D341Med (cell line): ENCODE data around the gene WDR72.

Experiments
- DNase-seq: peaks from one replicate; pipeline ENCODE4 v3.0.0; 2012; ENCODE audit warnings: low spot score

The WDR72 gene

DNA sequence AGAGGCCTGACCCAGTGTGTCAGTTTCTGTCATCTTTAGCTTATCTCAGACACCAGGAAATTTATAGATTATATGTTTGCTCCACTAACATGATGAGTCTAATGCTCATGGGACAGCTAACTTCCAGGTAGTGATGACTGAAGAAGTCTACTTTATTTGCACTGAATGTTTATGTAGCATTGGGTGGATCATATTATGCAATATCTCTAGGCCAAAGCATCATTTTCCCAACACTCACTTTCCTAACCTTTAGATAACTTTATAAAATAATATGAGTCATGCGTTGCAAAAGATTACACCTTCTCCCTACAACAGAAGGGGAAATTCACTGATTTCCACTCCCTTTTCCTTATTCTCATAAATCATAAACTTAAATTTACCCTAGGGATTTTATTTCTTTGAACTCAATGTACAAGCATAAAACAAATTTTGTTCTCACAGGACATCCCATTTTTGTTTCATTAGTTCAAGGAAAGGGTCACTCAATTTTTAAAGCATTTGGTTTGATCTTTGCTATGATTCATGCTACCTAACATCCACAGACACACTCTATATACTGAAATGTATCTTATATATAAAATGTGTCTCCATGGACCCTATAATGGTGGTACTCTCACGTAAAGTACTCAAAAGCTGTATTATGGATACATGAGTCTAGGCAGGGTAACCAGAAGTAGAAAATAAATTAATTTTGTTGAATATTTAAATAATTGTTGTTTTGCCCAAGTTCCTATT lies 225.2 kb downstream of the WDR72 start:
- no peak for DNase-seq

DNA sequence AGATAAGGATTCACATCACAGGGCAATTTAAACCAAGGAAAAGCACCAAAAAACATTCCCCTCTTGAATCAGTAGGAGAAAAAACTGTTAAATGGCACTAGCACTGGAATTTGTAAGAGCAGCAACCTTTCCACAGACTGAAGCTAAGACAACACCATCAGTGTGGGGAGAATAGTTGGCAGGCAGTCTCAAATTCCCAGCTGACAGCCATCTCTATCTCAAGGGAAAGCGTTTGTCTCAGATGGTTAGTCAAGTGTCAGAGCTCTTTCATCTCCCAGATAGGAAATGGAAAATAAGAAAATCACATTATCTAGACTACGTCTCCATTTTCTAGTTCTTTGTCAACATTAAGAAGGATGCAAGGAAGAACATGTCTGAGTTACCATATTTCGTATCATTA lies 228.7 kb downstream of the WDR72 start:
- DNase-seq, result no peak

DNA sequence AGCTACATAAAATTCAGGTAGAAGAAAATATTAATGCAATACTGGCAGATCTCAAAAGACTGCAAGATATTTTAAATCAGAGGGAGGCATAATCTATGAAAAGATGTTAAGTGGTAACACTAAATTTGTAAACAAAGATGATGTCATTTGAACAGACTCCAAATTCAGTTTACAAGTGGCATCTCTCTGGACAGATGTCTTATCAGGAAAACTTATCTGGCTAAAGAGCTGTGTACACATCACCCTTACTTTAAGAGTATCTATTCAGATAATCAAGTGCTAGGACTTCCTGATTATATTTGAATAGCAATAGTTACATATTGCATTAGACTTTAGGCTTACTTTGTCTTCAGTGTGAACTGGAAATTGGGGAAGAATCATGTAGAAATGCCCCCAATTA lies 231.5 kb downstream of the WDR72 start:
- no peak for DNase-seq

- no peak for DNase-seq
Observed at GRCh38 chr15:53525894-53526293, 233.6 kb downstream of the WDR72 start.

GRCh38 chr15:53522991-53523390 lies 236.5 kb downstream of the WDR72 start:
- no peak for DNase-seq

DNA sequence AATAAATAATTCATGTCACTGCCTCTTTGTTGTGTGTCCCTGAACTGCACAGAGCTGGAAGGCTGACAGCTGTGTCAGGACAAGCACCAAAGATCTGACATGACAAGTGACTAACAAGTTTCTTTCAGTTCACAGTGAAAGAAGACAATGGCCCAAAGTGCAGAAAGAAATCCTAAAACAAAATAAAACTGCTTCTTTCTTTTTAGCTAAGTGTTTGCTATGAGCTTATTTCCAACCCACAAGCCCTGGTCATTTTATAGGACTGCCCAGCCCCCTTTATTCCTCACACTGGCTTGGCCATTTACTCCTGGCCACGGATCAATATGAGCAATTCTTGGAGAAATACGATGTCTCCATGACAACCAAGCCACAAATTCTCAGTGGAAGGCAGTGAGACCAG lies 238.5 kb downstream of the WDR72 start:
- DNase-seq, result no peak

- no peak for DNase-seq
Observed at GRCh38 chr15:53513431-53513830, 246.0 kb downstream of the WDR72 start.

GRCh38 chr15:53512029-53512428 lies 247.4 kb downstream of the WDR72 start:
- no peak for DNase-seq

DNA sequence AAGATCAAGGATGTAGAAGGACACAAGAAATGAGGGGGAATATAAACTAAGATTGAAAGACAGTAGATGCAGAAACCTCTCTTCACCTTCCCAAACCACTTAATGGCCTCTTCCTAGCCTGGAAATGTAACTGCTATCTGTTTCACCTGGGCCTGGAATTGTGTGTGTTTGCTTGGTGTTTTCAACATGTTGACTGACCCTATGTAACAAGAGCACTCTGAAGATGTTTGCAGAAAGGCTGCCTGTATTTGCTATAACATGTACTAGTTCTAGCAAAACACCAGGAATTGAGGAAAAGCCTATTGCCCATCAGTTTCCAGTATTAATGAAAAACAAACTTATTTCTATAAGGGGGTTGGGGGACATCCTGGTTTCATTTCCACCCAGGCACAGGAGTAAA lies 248.3 kb downstream of the WDR72 start:
- DNase-seq, result no peak

DNA sequence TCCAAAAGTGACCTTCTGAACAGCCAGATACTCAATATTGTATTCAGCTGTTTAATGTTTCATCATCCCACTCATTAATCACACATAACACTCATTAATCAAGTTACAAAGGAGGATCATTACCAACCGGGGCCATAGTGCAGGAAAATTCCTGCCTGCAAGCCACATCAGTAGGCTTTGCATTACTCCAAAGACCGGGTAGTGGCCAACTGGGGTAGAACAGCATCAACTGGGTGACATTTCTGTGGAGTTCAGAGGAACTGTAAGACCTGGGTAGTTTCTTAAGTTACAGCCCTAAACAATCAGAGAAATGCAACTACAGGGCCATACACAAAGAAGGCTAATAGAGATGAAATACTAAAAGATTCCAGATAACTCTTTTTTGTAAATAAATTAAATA lies 253.1 kb downstream of the WDR72 start:
- DNase-seq, result no peak

DNA sequence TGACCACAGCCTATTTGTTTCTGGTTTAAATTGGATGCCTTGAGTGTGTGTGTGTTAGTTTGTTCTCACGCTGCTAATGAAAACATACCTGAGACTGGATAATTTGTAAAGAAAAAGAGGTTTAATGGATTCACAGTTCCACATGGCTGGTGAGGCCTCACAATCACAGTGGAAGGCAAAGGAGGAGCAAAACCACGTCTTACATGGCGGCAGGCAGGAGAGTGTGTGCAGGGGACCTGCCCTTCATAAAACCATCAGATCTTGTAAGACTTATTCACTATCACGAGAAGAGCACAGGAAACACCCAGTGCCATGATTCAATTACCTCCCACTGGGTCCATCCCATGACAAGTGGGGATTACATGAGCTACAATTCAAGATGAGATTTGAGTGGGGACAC lies 260.5 kb downstream of the WDR72 start:
- no peak for DNase-seq

GRCh38 chr15:53490341-53490740 lies 269.1 kb downstream of the WDR72 start:
- DNase-seq, result no peak

GRCh38 chr15:53482055-53482454 lies 277.4 kb downstream of the WDR72 start:
- no peak for DNase-seq

DNA sequence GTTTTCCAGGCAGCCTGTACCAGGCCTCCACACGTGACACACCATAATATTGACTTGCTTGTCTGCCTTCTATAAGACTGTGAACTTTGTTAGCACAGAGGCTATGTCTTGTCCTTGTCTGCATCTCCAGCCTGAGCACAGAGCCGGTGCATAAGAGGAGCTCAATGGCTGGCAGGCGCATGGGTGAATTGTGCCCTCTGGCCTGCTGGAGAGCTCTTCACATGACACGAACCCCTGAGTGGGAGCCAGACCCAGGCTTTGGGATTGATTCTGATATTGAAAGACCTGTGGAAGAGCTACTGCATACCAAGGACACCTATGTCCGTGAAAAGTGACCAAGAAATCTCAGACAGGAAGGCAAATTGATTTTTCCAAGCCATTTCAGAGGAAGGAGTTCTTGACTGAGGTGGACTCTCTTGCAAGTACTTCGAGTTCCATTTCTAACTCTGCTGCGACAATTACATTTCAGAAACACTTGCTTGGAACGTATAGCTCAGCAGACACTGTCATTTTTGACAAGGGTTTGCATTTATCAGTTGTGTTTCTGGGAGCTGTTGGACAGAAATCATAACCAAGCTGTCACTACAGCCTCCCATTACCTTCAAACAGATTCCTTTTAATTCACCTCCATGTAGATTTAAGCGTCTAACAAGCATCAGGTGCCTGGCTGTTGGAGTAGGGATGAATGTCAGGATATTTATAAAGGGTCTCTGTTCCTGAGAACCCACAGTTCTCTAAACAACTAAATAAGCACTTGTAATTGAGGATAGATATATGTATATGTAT lies 281.3 kb downstream of the WDR72 start:
- no peak for DNase-seq

DNA sequence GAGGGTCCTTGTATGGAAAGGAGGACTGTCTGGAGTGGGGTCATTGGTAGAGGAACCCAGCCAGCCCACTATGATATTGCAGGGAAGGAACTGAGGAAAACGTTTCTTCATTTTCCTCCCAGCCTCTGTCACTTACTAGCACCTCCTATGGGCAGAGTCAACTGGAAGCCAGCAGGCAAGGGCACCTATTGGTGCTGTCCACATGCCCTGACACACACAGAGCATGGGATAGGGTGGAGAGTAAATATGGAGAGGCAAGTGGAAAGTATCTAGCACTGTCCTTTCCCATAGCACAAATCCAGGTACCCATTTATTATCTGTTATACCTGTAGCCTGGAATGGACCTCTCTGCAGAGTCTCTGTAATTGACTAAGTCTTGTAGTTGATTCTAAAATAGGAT lies 285.6 kb downstream of the WDR72 start:
- no peak for DNase-seq

DNA sequence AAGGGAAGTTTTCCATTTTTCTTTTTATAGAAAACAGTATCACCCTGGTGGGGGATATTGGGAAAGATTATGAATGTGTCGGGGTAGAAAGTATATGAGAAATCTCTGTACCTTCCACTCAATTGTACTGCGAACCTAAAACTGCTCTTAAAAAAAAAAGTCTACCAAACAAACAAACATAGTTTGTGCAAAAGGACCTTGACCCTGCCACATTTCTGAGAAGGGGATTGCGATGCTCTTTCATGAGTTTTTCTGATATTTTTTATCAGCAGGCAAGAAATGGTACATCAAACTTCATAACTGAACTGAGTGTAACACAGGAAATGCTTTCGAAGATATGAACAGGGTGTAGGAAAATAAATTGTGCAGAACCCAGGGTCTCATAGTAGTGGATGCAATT lies 286.0 kb downstream of the WDR72 start:
- DNase-seq, result no peak

DNA sequence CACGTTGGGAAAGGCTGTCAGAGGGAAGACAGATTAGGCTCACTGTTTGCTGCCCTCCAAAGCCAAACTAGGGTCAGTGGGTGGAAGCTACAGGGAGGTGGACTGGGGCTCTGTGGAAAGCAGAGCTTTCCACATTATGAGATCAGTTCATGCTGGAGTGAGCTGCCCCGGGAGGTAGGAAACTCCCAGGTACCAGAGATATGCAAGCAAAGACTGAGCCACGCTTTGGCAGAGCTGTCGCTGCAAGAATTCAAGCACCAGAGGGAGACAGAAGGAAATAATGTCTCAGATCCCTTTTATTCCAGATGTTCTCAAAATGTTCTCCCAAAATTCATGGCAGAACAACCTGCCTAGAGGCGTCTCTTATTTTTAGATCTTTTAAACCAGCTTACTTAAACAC lies 286.6 kb downstream of the WDR72 start:
- no peak for DNase-seq

DNA sequence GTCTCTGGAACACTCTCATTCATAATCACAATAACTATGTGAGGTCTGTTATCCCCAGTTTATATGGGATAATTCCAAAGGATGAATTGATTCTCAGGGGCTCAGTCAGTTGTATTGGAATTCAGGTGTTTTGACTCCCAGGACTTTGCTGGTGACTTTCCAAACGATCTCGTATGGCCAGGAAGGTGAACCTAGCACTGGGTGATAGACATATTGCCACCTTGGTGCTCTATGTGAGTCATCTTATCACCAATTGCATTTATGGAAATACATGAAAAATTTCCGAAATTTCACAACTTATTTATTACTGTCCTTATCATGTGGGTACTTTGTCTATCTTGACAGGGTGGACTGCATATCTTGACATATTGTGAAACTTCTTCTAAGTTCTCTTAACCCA lies 287.3 kb downstream of the WDR72 start:
- DNase-seq, result no peak

DNA sequence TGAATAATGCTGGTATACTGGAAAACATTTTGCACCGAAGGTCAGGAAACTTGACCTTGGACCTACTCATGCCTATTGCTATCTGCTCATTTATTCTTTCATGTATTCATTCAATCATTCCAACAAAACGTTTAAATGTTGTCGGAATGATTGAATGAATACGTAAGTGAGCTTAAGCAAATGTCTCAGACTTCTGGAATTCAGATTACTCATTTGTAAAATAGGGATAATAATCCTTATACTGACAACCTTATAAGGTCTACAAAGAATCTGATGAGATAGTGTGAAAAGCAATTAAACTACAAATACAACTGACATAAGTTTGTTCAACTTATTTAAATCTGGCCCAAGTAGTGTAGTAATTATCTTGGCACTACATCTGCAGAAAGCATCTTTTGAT lies 288.7 kb downstream of the WDR72 start:
- DNase-seq, result no peak

- DNase-seq, result no peak
Observed at GRCh38 chr15:53469422-53469821, 290.0 kb downstream of the WDR72 start.
